NCI-H2196 (cell line): ENCODE data around the gene ARHGAP30.
A peak's percentile ranks its signal among the peaks of the same experiment; 100 is the strongest.

Source experiments
- DNase-seq: peaks from one replicate; lab custom pipeline; 2025; ENCODE audit not compliant: unreplicated experiment; lab: John Stamatoyannopoulos, UW

ARHGAP30 gene

DNA sequence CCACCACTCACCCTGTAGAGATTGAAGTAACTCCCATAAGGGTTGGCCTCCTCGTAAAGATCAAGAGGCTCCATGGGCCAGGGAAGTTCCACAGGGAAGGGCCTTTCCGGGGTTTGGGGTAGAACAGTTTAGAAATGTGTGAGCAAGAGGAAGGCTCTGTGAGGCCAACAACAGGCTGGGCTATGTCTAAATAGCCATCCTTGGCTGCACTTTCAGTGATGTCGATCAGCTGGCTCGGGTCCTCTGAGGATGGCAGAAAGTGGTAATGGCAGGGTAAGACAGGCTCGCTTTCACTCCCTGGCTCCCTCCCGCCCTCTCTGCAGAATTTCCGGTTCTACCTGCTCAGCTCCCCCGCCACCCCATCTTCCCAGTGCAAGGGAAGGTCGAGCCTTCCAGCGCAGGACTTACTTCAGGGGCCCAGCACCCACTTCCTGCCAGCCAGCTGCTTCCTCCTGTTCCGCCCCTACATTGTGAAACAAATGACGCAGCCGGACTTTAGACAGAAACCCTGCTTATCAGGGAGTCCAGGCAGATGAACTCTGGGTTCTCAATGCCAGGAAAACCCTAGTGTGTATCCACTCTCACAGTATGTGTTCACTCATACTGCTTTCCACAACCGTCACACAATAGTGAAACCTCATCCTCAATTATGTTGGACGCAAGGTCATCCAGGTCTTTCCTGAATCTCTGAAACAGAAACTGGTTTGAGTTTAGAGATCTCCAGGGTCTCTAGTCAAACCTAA lies 56.0 kb downstream of the ARHGAP30 start:
- peak; percentile 77 for DNase-seq

DNA sequence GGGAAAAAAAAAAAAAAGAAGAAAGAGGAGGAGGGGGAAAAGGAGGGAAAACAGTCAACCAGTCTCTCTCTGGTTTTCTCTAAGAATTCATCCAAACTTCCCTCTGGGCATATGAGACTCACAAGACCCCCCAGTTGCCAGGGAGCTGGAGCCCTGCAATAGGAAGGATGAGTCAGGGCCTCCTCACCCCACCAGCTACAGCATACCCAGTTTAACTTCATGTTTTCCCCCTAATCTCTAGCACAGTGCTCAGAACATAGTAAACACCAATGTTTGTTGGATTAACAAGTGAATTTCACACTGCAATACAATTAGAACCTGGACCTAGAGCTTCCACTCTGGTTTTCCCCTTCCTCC lies 56.6 kb downstream of the ARHGAP30 start:
- DNase-seq, result no peak

DNA sequence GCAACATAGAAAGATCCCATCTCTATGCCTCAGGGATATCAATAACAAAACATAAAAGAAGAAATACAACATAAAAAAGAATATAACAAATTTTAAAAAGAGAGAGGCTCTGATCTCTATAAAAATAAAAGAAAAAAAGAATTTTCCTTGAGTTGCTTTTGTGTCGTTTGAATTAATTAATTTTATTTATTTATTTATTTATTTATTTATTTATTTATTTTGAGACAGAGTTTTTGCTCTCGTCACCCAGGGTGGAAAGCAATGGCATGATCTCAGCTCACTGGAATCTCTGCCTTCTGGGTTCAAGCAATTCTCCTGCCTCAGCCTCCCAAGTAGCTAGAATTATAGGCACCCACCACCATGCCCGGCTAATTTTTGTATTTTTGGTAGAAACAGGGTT lies 57.3 kb downstream of the ARHGAP30 start:
- DNase-seq, result no peak

DNA sequence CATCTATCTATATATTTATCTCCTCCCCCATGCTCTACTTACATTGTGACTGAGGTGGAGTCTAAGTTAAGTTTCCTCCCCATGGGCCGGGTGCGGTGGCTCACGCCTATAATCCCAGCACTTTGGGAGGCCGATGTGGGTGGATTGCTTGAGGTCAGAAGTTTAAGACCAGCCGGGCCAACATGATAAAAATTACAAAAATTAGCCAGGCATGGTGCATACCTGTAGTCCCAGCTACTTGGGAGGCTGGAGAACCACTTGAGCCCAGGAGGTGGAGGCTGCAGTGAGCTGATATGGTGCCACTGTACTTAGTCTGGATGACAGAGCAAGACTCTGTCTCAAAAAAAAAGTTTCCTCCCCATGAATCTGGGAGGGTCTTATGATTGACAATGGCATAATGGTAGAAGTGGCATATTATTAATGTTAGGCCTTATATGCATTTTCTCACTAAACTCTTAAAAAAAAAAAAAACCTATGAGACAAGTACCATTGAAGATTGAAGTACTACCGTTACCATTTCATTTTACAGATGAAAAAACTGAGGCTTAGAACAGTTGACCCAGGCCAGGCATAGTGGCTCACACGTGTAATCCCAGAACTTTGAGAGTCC lies 60.0 kb downstream of the ARHGAP30 start:
- DNase-seq, result no peak

DNA sequence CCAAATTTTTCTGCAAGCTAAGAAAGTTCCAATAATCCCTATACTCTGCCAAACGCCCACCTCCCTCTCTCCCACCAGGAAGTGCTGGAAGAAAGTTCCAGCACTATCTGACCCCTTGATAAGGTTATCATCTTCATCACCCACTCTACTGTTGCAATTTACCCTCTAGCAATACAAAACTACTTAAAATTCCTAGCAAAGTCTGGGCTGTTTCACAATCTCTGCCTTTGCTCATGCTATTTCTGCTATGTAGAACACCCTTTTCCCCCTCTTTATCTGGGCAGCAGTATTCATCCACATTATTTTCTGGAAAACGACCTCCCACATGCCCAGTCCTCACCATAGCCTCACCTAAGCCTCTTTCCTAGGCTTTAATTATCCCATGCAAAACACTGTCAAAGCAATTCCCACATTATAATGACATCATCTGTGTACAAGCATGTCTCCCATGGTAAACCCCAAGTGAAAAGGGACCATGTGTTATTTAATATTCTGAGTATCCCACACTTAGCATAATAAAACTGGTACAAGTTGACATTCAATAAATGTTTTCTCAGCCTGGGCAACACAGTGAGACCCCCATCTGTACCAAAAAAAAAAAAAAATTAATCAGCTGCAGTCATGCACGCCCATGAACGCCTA lies 60.7 kb downstream of the ARHGAP30 start:
- no peak for DNase-seq

DNA sequence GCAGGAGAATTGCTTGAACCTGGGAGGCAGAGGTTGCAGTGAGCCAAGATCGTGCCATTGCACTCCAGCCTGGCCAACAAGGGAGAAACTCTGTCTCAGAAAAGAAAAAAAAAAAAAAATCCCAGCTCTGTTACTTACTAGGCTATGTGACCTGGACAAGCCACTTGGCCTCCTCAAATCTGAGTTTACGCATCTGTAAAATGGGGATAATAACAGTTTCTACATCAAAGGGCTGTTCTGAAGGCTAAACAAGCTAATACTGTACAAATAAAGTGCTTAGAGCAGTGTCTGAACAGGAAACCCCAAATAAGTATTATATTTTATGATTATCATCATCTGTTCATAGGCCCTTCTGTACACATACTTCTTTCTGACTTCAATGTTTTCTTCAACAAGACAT lies 62.3 kb downstream of the ARHGAP30 start:
- DNase-seq, result no peak

DNA sequence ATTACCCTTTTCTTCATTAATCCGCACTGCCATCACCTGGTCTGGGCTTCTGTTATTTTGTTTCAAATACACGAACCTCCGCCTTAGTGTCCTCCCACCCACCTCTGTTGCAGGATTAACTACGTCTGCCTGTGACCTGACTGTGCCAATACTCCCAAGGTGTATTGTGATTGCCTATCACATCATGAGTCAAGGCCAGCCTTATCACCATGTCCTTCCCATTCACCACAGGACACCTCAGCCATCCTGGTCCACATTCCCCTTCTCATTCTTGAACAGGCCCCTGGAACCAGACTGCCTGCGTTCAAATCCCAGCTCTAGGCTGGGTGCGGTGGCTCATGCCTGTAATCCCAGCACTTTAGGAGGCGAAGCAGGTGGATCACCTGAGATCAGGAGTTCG lies 63.1 kb downstream of the ARHGAP30 start:
- no peak for DNase-seq

DNA sequence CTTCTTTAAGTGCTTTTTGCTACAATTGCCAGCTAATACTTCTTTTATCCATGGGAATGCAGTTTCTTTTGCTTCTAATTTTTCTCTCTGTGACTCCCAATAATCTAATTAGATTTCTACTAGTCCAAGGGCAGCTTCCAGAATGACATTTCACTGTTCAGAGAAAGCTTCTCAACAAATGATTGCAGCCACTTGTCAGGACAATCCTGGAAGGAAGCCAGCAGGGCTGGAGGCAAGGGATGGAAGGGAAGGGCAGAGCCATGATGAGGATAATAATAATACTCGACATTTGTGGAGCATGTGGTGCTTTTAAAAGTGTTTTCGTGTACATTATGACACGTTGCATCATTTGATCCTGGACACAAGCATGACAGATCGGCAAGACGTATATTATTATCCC lies 68.2 kb downstream of the ARHGAP30 start:
- DNase-seq, result peak; percentile 59

DNA sequence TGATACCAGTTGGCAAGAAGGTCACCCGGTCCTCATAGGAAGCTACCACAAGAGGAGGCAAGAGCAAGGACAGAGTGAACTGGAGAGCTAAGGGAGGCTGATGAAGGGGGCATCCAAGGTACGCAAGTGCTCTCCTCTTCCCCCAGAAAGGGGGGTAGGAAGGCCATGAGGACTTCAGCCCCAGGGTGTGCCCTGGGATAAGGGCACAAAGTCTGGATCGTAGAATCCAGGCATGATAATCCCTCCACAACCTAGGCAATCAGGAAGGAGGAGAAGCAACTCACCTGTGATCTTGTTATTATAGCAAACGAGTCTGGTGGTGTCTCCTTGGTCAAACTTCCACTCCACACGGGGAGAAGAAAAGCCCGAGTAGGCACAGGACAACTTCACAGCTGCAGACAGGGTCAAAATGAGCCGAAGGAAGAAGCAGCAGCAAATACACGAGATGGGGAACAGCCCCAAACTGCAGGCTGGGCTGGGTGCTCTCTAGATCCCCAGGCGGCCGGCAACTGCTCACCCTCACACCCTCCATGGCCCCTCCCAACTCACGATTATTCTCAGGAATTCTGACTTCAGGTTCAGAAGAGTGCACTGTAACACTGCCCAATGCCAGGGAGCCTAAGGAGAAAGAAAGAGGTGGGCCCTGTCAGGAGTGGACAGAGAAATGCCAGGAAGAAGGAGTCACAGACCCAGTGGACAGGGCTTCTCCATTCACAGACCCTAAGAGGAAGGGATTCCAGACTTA lies 68.8 kb downstream of the ARHGAP30 start:
- no peak for DNase-seq

DNA sequence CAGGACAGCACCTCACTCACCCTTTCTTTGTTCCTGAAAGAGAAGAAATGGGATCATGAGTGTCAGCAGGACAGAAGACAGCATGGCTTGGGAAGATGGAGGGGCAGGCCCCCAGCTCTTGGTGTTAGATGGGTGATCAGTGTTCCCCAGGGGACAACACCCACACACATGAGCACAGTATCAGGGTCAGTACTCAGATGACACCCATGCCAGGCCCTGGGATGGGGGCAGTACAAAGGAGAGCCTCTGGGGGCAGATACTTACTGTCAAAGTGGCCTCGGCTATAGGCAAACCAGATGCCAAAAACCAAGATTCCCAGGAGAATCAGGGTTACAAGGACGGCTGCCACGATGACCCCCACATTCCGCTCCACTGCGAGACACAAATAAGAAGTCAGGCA lies 70.3 kb downstream of the ARHGAP30 start:
- no peak for DNase-seq

DNA sequence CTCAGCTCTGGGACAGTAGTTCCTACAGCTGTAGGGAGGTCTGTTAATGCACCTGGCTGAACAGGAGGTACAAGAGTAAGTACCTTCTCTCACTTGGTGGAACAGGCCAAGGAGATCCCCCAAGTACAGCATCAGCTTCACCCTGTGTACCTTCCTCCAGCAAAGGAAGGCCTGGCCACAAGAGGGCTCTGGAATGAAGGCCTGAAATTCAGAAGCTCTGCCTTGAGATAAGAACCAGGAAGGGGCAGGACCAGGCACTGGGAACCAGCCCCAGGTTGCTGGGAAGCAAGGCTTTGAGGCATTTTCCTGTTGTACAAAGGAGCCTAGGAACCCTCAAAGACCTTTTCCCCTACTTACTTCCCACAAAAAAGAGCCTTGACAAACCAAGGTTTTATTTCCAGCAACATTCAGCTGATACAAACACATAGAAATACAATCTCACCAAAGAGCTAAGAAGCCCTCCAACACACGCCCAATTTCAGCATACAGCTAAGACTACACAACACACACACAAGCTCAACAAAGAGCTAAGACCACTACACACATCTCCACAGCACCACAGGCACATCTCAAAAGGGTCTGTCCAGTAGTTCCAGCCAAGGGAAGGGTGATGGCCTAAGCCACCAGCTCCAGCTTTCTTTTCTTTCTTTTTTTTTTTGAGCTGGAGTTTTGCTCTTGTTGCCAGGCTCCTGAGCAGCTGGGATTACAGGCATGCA lies 72.2 kb downstream of the ARHGAP30 start:
- peak; percentile 36 for DNase-seq
